SH-SY5Y (cell line): Measurements from ENCODE around the gene PLEKHA7.

ENCODE experiments used
- GATA2 ChIP-seq: IDR thresholded peaks from 2 replicates; pipeline ENCODE4 v1.6.1; 2011; ENCODE audit warnings: mild to moderate bottlenecking, low read depth, low read length
- GATA3 ChIP-seq: IDR thresholded peaks from 2 replicates; pipeline ENCODE4 v1.6.1; 2011; ENCODE audit warnings: low read depth, mild to moderate bottlenecking, low read length, moderate library complexity

DNA sequence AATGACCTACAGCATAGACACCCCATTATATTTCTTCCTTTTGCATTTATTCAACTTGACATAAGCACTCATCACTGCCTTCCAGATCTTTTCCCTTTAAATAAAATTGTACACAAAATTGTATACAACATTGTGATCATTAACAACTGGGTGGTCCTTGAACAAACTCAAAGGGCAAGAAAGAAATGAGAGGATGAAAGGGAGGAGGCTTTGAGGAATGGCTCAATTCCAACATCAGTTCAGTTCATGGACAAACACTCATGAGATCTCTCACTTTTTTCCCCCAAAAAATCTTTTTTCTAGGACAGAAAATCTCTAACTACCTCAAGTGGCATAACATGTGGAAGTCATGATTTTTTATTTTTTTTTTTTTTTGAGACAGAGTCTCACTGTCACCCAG, 113.7 kb downstream of the PLEKHA7 start:
- TF ChIP-seq GATA3 (no peak), GATA2 (no peak)
